MM.1S (cell line): ENCODE data around the gene BCL2A1.

ENCODE experiments used
- EZH2 ChIP-seq: fragments of 300-600 bp; sonication (generic); optimal IDR thresholded peaks from 2 replicates; pipeline ENCODE3; 2017; ENCODE audit warnings: low read depth, mild to moderate bottlenecking, antibody characterized with exemption, low read length, mixed read lengths
- TF ChIP-seq, protein P1 (sequence below): fragments of 300-600 bp; sonication (generic); IDR thresholded peaks from 2 replicates; pipeline ENCODE4 v1.5.1; 2016; ENCODE audit warnings: antibody characterized with exemption, low read length, mixed read lengths

DNA sequence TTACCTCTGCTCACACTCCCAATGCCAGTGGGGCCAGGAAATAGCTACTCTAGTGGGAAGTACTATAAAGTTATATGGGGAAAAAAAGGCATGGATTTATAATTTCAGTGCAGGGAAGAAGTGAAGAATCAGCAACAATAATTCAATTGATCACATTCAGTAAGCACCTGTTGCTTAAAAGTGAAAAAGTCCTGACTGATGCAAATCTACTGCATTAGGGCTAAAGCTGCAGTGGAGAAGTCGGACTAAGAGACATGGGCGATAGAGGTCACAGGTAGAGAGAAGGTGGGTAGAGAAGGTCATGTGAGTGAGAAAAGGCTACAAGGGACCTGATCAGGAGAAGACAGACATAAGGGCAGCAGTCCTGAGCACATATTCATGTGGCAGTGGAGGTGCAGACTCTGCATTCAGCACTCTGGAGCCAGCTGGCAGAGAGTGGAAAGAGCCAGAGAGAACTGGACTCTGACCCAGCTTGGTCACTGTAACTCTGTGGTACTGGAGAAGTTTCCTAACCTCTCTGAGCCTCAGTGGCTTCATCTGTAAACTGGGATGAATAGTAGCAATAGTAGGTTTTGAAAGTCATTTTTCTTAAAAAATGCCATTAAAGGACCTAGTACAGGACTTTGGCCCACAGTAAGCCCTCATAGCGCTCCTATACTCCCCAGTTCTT lies 17.6 kb upstream of the BCL2A1 start:
- TF ChIP-seq, protein P1, sequence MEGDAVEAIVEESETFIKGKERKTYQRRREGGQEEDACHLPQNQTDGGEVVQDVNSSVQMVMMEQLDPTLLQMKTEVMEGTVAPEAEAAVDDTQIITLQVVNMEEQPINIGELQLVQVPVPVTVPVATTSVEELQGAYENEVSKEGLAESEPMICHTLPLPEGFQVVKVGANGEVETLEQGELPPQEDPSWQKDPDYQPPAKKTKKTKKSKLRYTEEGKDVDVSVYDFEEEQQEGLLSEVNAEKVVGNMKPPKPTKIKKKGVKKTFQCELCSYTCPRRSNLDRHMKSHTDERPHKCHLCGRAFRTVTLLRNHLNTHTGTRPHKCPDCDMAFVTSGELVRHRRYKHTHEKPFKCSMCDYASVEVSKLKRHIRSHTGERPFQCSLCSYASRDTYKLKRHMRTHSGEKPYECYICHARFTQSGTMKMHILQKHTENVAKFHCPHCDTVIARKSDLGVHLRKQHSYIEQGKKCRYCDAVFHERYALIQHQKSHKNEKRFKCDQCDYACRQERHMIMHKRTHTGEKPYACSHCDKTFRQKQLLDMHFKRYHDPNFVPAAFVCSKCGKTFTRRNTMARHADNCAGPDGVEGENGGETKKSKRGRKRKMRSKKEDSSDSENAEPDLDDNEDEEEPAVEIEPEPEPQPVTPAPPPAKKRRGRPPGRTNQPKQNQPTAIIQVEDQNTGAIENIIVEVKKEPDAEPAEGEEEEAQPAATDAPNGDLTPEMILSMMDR, result no peak
- TF ChIP-seq EZH2, result no peak
